Activated T-helper 17 cell treated with anti-CD3 and anti-CD28 coated beads, Interleukin-2, amount 50 U/mL, for 72 hours (primary cell): ENCODE results near the gene ABO. TPM values are rescaled to one million over a fixed set of nuclear protein-coding genes. Genes with fewer than 3 reads are reported as not detected.
"Not testable (repeated sequence)": the region's sequence is repeated elsewhere in the genome, so short reads cannot be mapped to it uniquely, and the experiment has no call there.

Source experiments
- ATAC-seq: fragments of 150-1000 bp; cut with Tn5 transposase; replicated peaks from 2 replicates; pipeline ENCODE4 v1.10.0; 2021; ENCODE audit warnings: mild to moderate bottlenecking, moderate library complexity
- H3K27ac Mint-ChIP-seq: one replicate; pipeline ENCODE4 v1.8.0; 2022; ENCODE audit warnings: mixed read lengths
- H3K27me3 Mint-ChIP-seq: one replicate; pipeline ENCODE4 v1.8.0; 2022; ENCODE audit warnings: mixed read lengths
- H3K36me3 Mint-ChIP-seq: one replicate; pipeline ENCODE4 v1.8.0; 2022; ENCODE audit warnings: low read depth, mild to moderate bottlenecking, mixed read lengths
- H3K4me1 Mint-ChIP-seq: one replicate; pipeline ENCODE4 v1.8.0; 2022; ENCODE audit warnings: mixed read lengths
- H3K4me3 Mint-ChIP-seq: one replicate; pipeline ENCODE4 v1.8.0; 2022; ENCODE audit warnings: mild to moderate bottlenecking, mixed read lengths
- H3K9me3 Mint-ChIP-seq: one replicate; pipeline ENCODE4 v1.8.0; 2022; ENCODE audit warnings: mixed read lengths
- total RNA-seq, 2 donors: library from RNA; stranded (reverse); gene quantifications; one replicate each; pipeline ENCODE4 v1.2.3, GENCODE V29; 2022

Gene ABO
- total RNA-seq, 2 donors from 2014 or later = not detected

- Mint-ChIP-seq H3K4me3 (no peak overlapping the region), H3K27me3 (peaks cover 26% of the 10 kb centered on the region), H3K4me1 (no peaks in the 10 kb centered on the region), H3K9me3 (no peaks in the 10 kb centered on the region), H3K27ac (no peak overlapping the region), H3K36me3 (no peaks in the 10 kb centered on the region)
- no peak for ATAC-seq
These were observed 68.7 kb downstream of the ABO start for GRCh38 chr9:133205996-133206931.

- not testable (repeated sequence) for H3K36me3 Mint-ChIP-seq, H3K27ac Mint-ChIP-seq, H3K4me1 Mint-ChIP-seq, H3K4me3 Mint-ChIP-seq, H3K9me3 Mint-ChIP-seq, ATAC-seq
- peaks cover 21% of the 10 kb centered on the region for H3K27me3 Mint-ChIP-seq
These were observed 69.5 kb downstream of the ABO start for GRCh38 chr9:133205481-133205887.

Other genes starting within 250 kb of the ABO start
- 100 to 1,000 TPM in 1 of 2 donors, 10 to 100 TPM in 1; 83.3 to 118 TPM for gene GTF3C5, start 244.2 kb downstream of the ABO start, total RNA-seq
- gene CEL, start 213.2 kb downstream of the ABO start, total RNA-seq = 1 to 10 TPM; 1.2 to 4.2 TPM
- gene RALGDS, start 154.0 kb downstream of the ABO start, total RNA-seq = 100 to 1,000 TPM; 101 to 156 TPM
- 1 to 10 TPM; 2.8 to 7.2 TPM for gene GBGT1, start 111.3 kb downstream of the ABO start, total RNA-seq
- gene OBP2B, start 66.0 kb downstream of the ABO start, total RNA-seq = not detected
- 10 to 100 TPM; 17.4 to 26.3 TPM for gene SURF6, start 61.0 kb upstream of the ABO start, total RNA-seq
- 10 to 100 TPM; 21.3 to 29.9 TPM for gene MED22, start 72.9 kb upstream of the ABO start, total RNA-seq
- gene RPL7A, start 73.0 kb upstream of the ABO start, total RNA-seq = 1,000 to 10,000 TPM; 3,005 to 3,350 TPM
- gene SURF1, start 81.3 kb upstream of the ABO start, total RNA-seq = 10 to 100 TPM; 13.9 to 25.4 TPM
- 10 to 100 TPM in 1 of 2 donors, 1 to 10 TPM in 1; 7.0 to 17.3 TPM for gene SURF2, start 81.3 kb upstream of the ABO start, total RNA-seq
- gene SURF4, start 100.9 kb upstream of the ABO start, total RNA-seq = 100 to 1,000 TPM; 315 to 380 TPM
- under 1 TPM in 1 of 2 donors, not detected in 1; 0.77 TPM for gene STKLD1, start 101.2 kb upstream of the ABO start, total RNA-seq
- gene REXO4, start 142.8 kb upstream of the ABO start, total RNA-seq = 10 to 100 TPM; 26.1 to 36.5 TPM
- gene ADAMTS13, start 147.2 kb upstream of the ABO start, total RNA-seq = 1 to 10 TPM; 1.2 to 3.9 TPM
- gene CACFD1, start 184.8 kb upstream of the ABO start, total RNA-seq = 1 to 10 TPM in 1 of 2 donors, under 1 TPM in 1; 0.41 to 3.0 TPM
- 1 to 10 TPM; 1.2 to 1.4 TPM for gene SLC2A6, start 203.9 kb upstream of the ABO start, total RNA-seq
- not detected for gene MYMK, start 249.8 kb upstream of the ABO start, total RNA-seq